ENCODE data around the gene PDZD2. TPM values are rescaled to one million over a fixed set of nuclear protein-coding genes. Genes with fewer than 3 reads are reported as not detected.
"Not testable (repeated sequence)": the region's sequence is repeated elsewhere in the genome, so short reads cannot be mapped to it uniquely, and the experiment has no call there.

The PDZD2 gene
- polyA plus RNA-seq, 10 donors = 6.0 to 12.4 (median 7.4) TPM

DNA sequence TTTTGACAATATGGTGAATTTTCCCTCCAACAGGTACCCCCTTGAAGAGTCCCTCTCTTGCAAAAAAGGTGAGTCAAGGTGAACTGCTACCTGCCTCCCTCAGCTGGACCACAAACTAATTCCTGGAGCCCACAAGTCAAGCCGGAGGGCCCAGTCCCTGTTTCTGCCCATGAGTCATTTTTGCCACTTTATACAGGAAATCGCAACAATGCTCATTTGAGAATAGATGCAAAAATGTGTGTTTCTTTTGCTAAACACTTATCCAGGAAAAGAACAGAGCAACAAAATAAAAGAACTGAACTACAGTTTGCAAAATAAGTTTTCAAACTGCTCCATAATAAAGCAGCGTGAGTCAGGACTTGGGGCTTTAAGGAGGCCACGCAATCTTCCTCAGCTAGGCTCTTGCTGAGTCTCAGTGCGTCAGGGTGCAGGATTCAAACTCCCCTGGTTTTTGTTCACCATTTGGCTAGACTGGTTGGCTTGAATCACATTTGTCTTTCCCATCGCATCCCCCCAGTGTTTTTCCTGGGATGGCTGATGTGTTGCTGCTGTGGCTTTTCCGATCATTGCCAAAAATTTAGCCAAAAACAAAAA, 432.5 kb downstream of the PDZD2 start:
- no peak for DNase-seq

DNA sequence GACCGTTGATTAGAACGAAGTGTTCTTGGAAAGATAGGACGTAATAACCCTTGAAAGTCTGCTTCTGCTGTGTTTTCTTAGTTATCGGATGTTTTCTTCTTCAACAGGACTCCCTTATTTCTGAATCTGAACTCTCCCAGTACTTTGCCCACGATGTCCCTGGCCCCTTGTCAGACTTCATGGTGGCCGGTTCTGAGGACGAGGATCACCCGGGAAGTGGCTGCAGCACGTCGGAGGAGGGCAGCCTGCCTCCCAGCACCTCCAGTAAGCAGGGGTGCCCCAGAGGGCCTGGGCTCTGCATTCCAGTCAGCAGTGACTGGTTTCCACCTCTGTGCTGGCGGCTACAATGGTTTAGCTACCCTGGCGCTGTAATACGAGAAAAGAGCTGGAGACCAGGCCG, 433.1 kb downstream of the PDZD2 start:
- no peak for DNase-seq

DNA sequence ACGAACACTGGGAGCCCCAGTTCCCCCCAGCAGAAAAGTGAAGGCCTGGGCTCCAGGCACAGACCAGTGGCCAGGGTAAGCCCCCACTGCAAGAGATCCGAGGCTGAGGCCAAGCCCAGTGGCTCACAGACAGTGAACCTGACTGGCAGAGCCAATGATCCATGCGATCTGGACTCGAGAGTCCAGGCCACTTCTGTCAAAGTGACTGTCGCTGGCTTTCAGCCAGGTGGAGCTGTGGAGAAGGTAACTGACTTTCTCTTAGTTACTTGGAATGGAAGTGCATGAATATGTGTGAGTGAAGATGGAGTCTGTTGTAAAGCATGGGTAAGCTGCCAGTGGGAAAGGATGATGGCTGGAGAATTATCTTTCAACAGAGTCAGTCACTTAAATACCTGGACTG, 435.5 kb downstream of the PDZD2 start:
- no peak for DNase-seq

DNA sequence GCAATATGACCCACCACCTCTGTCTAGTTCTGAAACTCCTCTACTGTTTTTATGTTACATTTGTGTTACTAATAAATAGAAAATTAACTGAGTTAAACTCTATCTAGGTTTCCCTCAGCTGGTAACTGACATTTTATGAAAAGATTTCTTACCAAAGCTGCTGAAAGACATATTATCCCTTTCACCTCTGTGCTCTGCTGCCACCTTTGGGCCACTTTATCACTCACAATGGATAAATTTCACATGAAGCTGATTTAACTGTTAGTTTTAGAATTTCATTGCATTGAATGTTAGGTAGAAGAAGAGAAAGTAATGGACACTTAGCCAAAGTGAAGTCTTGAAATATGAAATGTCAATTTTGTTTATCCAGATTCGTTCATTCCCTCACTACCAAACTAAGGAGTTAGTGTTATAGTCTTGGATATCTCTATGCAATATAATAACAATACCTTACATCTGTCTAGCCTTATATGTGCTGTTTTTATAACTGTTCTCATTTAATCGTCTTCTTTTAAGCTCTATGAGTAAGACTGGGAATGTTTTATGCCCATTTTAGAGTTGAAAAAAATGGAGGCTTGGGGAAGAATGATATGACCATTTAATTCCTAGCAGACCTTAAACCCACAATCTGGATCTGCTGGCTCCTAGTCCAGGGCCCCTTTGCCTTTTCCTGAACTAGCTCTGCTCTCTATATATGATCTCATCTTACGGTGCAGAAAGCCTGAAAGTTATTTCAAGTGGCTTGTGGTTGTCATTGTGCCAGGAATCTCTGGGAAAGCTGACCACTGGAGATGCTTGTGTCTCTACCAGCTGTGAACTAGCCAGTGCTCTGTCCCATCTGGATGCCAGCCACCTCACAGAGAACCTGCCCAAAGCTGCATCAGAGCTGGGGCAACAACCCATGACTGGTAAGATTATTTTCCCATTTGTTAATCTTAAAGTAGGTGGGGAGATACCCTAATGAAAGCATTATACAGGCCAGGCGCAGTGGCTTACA, 438.1 kb downstream of the PDZD2 start:
- DNase-seq = peak; percentile 52 to 81 (median 67)

DNA sequence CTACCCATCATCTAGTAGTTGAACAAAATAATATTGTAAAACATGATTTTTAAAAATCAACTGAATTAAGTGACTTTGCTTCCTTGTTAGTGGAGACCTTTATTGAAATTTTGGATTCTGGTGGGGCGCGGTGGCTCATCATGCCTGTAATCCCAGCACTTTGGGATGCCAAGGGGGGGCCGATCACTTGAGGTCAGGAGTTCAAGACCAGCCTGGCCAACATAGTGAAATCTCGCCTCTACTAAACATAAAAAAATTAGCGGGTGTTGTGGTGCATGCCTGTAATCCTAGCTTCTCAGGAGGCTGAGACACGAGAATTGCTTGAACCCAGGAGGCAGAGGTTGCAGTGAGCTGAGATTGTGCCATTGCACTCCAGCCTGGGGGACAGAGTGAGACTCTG, 439.9 kb downstream of the PDZD2 start:
- DNase-seq = not testable (repeated sequence)

DNA sequence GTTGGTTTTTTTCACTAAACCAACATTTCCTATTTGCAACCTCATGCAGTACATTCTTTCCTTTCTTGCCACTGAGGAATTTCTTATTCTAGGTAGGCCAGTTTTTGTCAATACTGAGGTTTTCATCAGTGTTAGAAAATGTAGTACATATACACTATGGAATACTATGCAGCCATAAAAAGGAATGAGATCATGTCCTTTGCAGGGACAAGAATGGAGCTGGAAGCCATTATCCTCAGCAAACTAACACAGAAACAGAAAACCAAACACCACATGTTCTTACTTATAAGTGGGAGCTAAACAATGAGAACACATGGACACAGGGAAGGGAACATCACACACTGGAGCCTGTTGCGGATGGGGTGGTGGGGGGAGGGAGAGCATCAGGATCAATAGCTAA, 441.6 kb downstream of the PDZD2 start:
- DNase-seq = not testable (repeated sequence)

DNA sequence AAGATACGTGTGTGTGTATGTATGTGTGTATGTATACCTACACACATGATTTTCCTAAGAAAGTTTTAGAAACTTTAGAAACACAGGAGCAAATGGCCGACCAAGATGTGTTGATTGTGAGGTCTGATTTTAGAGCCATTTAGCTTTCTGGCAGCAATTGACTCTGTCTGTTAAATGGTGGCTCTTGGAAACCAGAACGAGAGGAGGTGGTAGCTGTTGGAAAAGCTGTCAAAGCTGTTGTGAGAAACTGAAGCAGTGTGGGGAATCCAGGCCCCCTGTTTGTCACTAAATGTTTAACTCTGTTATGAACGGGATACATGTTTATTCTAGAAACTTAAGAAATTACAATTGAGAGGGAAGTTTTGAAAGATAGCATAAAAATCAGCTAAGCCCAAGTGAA, 443.8 kb downstream of the PDZD2 start:
- DNase-seq = no peak

DNA sequence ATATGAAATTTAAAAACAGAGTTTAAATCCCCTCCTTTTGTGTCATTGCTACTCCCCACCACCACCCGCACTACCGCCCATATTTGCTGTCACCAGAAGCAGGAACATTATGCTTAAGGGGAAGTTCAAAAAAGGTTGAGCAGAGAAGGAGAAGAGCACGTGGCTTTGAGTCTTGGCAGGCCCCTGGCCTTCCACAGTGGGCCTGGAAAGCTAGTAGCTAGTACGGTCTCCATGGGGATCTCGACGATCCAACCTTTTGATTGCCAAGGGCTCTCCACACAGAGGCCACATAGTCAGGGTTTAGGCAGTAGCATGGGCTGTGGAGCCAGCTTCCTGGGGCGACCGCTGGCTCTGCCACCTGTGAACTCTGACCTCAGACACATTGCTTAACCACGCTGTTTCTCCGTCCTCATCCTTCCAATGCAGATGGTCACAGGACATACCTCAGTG, 445.1 kb downstream of the PDZD2 start:
- no peak for DNase-seq

DNA sequence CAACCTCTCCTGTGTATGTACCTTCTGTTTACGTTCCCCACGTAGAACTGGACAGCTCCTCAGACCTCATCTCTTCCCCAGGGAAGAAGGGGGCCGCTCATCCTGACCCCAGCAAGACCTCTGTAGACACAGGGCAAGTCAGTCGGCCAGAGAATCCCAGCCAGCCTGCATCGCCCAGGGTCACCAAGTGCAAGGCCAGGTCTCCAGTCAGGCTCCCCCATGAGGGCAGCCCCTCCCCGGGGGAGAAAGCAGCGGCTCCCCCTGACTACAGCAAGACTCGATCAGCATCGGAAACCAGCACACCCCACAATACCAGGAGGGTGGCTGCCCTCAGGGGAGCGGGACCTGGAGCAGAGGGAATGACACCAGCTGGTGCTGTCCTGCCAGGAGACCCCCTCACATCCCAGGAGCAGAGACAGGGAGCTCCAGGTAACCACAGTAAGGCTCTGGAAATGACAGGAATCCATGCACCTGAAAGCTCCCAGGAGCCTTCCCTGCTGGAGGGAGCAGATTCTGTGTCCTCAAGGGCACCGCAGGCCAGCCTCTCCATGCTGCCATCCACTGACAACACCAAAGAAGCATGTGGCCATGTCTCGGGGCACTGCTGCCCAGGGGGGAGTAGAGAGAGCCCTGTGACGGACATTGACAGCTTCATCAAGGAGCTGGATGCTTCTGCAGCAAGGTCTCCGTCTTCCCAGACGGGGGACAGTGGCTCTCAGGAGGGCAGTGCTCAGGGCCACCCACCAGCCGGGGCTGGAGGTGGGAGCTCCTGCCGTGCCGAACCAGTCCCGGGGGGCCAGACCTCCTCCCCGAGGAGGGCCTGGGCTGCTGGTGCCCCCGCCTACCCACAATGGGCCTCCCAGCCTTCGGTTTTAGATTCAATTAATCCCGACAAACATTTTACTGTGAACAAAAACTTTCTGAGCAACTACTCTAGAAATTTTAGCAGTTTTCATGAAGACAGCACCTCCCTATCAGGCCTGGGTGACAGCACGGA, 448.5 kb downstream of the PDZD2 start:
- no peak for DNase-seq

DNA sequence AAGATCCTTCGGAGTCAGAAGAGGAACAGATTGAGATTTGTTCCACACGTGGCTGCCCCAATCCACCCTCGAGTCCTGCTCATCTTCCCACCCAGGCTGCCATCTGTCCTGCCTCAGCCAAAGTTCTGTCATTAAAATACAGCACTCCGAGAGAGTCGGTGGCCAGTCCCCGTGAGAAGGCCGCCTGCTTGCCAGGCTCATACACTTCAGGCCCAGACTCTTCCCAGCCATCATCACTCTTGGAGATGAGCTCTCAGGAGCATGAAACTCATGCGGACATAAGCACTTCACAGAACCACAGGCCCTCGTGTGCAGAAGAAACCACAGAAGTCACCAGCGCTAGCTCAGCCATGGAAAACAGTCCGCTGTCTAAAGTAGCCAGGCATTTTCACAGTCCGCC, 449.3 kb downstream of the PDZD2 start:
- DNase-seq = no peak

DNA sequence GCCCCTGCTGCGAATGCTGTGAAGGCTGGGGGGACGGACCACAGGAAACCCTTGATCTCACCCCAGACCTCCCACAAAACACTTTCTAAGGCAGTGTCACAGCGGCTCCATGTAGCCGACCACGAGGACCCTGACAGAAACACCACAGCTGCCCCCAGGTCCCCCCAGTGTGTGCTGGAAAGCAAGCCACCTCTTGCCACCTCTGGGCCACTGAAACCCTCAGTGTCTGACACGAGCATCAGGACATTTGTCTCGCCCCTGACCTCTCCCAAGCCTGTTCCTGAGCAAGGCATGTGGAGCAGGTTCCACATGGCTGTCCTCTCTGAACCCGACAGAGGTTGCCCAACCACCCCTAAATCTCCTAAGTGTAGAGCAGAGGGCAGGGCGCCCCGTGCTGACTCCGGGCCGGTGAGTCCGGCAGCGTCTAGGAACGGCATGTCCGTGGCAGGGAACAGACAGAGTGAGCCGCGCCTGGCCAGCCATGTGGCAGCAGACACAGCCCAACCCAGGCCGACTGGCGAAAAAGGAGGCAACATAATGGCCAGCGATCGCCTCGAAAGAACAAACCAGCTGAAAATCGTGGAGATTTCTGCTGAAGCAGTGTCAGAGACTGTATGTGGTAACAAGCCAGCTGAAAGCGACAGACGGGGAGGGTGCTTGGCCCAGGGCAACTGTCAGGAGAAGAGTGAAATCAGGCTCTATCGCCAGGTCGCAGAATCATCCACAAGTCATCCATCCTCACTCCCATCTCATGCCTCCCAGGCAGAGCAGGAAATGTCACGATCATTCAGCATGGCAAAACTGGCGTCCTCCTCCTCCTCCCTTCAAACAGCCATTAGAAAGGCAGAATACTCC, 450.4 kb downstream of the PDZD2 start:
- no peak for DNase-seq

DNA sequence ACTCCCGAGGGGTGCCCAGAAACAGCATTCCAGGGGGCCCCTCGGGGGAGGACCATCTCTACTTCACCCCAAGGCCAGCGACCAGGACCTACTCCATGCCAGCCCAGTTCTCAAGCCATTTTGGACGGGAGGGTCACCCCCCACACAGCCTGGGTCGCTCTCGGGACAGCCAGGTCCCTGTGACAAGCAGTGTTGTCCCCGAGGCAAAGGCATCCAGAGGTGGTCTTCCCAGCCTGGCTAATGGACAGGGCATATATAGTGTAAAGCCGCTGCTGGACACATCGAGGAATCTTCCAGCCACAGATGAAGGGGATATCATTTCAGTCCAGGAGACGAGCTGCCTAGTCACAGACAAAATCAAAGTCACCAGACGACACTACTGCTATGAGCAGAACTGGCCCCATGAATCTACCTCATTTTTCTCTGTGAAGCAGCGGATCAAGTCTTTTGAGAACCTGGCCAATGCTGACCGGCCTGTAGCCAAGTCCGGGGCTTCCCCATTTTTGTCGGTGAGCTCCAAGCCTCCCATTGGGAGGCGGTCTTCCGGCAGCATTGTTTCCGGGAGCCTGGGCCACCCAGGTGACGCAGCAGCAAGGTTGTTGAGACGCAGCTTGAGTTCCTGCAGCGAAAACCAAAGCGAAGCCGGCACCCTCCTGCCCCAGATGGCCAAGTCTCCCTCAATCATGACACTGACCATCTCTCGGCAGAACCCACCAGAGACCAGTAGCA, 451.3 kb downstream of the PDZD2 start:
- DNase-seq = no peak

DNA sequence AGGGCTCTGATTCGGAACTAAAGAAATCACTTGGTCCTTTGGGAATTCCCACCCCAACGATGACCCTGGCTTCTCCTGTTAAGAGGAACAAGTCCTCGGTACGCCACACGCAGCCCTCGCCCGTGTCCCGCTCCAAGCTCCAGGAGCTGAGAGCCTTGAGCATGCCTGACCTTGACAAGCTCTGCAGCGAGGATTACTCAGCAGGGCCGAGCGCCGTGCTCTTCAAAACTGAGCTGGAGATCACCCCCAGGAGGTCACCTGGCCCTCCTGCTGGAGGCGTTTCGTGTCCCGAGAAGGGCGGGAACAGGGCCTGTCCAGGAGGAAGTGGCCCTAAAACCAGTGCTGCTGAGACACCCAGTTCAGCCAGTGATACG, 451.8 kb downstream of the PDZD2 start:
- DNase-seq = no peak

DNA sequence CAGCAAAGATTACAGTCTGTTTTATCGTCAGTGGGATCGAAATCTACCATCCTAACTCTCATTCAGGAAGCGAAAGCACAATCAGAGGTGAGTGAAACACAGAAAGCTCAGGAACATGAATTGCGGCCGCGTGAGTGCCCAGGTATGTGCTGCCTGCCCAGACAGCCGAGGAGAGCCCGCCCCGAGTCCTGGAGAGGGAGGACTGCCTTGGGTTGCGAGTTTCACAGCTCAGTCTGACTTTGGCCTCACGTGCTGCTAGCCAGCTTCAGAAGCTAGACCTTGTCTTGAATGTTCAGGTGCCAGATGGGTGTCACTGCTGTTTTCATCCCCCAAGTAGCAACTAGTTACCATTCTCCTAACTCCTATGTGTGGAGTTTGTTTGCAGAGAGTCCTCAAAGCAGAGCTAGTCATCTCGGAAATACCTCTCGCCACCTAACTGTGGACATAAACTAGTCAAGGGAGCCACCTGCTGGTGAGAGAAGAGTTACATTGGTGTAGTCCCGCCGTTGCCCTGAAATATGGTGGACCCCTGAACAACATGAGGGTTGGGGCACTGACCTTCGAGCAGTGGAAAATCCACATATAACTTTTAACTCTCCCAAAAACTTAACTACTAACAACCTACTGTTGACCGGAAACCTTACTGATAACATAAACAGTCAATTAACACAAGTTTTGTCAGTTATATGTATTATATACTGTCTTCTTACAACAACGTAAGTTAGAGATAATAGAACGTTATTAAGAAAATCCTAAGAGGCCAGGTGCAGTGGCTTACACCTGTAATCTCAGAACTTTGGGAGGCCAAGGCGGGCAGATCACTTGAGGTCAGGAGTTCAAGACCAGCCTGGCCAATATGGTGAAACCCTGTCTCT, 454.2 kb downstream of the PDZD2 start:
- peak; percentile 65 to 82 (median 69) for DNase-seq

DNA sequence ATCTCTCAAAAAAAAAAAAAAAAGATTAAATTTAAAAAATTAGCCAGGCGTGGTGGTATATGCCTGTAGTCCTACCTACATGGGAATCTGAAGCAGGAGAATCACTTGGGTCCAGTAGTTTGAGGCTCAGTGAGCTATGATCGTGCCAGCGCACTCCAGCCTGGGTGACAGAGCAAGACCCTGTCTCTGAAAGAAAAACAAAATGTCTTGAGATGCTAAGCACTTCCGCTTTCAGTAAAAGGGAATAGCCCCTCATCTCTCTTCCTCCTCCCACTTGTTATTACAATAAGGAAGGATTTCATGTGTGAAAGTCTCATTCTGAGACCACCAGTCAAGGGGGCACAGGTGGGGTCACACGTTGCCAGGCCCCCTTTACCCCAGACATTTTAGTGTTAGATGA, 455.8 kb downstream of the PDZD2 start:
- DNase-seq = no peak

DNA sequence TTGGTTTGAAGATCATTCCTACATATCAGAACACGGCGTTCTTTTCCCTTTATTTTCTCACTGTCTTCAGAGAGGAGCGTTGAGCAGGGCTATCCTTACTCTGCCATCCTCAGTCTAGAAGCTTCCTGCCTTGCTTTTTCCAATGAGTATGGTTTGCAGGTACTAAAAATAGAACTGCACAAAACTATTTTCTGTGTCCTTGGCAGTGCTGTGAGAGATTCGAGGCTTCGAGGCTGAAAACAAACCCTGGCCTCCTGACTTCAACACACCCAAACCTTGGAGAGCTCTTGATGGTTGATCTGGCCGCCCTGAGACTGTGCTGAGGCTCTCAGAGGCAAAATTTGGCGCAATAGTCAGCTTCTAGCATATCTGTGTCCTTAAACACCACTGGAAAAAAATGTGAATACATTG, 456.3 kb downstream of the PDZD2 start:
- peak; percentile 33 to 70 (median 48) for DNase-seq

DNA sequence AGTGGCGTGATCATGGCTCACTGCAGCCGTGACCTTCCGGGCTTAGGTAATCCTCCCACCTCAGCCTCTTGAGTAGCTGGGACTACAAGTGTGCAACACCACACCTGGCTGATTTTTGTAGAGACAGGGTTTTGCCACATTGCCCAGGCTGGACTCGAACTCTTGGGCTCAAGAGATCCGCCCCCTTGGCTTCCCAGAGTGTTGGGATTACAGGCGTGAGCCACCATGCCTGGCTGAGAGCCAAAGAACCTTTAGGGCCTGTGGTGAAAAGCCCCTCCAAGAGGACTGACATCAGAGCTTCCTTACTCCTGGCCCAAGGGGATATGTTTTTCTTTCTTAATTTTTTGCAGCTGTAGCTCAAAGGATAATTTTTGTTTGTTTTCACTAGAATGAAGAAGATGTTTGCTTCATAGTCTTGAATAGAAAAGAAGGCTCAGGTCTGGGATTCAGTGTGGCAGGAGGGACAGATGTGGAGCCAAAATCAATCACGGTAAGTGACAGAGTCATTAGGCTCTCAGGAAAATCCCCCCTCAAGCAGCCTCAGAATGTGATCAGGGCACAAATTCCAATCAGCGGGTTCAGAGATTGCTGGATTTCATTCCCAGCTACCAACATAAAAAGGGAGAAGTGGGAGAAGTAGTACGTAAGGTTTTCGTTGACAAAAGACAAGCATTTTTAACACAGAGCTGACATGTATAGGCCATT, 458.1 kb downstream of the PDZD2 start:
- peak in 1 of 3 donors; percentile 22 for DNase-seq

DNA sequence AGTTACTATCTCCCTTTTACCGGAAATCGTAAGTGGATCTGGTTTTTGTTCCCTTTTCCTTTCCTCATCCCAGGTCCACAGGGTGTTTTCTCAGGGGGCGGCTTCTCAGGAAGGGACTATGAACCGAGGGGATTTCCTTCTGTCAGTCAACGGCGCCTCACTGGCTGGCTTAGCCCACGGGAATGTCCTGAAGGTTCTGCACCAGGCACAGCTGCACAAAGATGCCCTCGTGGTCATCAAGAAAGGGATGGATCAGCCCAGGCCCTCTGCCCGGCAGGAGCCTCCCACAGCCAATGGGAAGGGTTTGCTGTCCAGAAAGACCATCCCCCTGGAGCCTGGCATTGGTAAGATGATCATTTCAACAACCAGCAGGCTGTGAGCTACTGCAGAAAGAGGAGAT, 459.4 kb downstream of the PDZD2 start:
- peak in 1 of 3 donors; percentile 22 for DNase-seq
